IPS DF 4.7 (cell line): ENCODE measurements around the gene CHST11.
"Not testable (repeated sequence)": the region's sequence is repeated elsewhere in the genome, so short reads cannot be mapped to it uniquely, and the experiment has no call there.

Experiments
- DNase-seq: peaks from one replicate; pipeline ENCODE4 v3.0.0-alpha.2; 2013; ENCODE audit warnings: low spot score; ENCODE audit errors: extremely low read depth

The CHST11 gene

DNA sequence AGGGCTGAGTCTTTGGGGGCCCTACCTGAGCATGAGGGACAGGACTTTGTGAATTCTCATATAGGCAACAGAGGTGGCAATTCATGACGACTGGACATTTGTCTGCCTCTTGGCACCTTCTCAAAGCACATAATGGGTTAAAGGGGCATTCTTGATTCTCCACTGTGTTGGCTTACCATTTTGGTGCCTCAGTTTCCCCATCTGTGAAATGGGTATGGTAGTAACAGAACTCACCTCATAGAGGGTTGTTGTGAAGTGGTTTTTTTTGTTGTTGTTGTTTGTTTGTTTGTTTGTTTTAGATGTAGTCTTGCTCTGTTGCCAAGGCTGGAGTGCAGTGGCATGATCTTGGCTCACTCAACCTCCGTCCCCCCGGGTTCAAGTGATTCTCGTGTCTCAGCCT lies 106.0 kb downstream of the CHST11 start:
- DNase-seq, result no peak

DNA sequence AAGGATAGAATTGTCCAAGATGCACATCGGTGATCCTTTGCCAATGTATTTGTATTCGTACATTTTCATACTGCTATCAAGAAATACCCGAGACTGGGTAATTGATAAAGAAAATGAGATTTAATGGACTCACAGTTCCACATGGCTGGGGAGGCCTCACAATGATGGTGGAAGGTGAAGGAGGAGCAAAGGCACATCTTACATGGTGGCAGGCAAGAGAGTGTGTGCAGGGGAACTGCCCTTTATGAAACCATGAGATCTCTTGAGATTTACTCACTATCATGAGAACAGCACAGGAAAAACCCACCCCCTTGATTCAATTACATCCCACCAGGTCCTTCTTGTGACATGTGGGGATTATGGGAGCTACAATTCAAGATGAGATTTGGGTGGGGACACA lies 107.9 kb downstream of the CHST11 start:
- not testable (repeated sequence) for DNase-seq

DNA sequence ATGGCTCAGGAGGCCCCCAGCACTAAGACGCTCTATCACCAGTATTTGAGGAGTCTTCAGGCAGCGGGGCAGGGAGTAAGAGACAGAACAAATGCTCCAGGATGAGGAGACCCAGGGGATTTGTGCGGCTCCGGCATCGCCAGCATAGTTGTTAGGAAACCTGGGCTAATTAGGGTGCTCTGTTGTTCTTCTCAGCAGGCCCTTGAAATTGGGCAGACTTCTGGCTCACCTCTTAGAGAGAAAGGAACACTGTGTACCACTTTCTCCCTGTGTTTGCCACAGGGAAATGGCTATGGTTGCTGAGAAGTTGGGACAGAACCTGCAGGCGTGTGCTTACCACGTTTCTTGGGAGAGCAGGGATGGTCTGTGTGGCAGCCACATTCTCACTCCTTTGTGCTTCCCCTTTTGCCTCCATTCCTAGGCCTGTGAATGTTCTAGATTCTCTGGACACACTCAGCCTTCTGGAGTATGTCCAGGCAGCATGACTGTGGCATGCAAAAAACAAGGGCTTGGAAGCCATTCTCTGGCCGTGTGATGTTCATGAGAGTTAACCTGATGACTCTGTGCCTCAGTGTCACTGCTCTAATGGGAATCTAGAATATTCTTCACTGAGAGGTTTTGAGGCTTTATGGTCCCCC lies 109.0 kb downstream of the CHST11 start:
- DNase-seq, result no peak

DNA sequence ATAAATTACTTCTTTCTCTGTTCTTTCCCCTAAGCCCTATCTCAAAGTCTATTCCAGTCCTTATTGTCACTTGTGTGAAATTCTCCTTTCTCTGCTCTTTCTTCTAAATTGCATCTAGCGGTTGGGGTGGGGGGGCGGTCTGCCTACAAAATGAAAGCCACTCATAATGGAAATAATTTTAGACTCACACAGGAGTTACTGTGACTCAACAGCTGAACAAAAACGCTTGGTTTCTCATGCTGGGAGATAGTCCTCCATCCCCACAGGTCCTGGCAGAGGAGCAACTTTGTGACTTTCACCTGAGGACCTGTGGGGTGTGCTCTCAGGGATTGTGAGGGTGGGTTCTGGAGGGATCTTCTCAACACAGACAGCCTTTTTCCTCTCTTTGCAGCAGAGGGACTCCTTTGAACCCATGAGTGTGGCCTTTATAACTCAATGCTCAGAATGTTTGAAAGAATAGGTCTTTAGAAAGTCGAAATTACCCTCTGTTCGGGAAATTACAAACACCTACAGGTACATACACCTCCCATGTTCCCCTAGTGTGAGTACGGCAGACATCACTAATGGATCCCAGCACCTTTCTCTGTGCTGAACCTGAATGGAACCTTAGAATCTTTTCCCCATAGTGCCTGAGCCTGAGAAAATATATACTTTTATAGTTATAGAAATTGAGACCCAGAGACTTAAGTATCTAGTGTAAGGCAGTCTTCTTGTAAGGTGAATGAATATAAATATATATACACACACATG lies 109.7 kb downstream of the CHST11 start:
- no peak for DNase-seq

DNA sequence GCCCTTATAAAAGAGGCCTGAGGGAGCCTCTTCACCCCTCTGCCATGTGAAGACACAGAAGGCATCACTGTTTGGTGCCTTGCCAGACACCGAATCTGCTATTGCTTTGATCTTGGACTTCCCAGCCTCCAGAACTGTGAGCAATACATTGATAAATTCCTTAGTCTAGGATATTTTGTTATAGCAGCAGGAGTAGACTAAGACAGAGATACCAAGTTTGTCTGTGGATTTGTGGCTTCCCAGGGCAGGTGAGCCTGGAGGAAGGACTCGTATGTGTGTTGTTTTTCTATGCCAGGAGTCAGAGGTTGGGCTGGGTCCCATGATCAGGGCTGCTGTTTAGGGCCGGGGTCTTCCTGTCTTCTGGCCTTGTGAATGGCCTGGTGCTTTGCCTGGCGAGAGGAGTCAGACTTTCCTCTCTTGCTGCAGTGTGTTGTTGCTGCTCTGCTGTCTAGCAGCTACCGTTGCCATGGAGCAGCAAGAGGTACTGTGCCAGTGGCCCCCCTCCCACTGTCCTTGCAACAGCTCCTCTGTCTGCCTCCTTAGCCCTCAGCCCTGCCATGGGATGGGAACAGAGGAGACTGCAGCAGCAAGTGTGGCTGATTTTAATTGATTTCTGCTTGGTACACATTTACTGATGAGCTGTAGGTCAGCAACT lies 111.2 kb downstream of the CHST11 start:
- DNase-seq, result no peak

DNA sequence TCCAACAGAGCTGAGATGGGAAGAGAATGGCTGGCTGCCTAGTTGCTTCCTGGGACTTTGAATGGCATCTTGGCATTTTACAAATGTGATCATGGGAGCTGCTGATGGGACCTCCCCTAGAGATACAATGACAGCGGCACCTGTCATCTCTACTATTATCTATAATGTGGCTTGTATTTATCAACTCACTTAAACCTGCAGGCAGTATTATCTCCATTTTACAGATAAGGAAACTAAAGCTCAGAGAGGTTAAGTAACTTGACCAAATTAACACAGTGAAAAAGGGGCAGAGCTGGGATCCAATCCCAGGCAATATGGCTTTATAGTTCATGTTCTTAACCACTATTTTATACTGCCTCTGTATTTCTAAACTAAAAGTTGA lies 111.7 kb downstream of the CHST11 start:
- no peak for DNase-seq

DNA sequence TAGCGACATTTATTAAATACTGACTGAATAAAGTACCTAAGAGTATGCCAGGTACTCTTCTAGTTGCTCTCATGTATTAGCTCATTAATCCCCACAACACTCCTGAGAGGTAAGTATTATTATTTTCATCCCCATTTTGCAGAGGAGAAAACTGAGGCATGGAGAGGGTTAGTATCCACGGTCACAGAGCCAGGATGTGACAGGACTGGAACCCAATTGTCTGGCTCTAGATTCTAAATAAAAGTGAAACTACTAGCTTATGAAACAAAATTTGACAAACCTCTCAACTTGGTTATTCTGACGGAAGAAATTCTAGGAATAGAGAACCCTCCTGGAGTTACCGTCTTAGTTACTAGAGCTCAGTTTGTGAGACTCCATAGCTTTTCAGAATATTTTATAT lies 112.2 kb downstream of the CHST11 start:
- DNase-seq, result no peak

DNA sequence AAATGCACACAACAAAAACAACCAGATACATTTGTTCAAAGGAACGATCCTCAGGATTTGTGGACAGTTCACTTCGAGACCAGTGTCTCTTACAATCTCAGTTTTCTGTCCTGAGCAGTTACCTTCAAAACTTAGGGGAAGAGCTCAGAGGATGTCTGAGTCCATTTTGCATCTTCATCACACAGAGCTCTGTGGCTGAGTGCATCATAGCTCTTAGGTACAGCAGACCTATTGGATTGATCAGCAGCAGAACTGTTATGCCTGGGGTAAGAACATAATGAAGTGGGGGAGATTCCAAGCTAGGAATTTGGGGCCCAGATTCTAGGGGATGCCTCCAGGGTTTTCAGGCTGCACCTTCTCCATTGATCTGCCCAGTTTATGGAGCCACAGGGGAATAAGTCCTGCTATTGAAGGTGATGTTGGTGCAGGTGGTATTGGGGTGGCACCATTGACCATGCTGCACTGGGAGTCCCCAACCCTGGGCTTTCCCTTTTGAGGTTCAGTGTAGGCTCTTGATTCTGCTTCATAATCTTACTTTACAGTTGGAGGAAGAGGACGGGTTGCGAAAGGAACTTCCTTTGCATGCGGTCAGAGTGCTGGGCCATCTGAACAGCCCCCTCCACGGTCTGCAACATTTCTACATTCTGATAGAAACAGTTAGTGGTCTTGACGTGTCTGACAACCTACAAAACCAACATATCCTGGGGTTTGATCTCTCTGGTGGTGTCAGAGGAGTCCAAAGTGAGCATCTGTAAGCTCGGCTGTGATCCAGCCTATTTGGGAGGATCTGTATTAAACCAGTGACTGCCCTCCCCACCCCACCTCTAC lies 112.8 kb downstream of the CHST11 start:
- no peak for DNase-seq

DNA sequence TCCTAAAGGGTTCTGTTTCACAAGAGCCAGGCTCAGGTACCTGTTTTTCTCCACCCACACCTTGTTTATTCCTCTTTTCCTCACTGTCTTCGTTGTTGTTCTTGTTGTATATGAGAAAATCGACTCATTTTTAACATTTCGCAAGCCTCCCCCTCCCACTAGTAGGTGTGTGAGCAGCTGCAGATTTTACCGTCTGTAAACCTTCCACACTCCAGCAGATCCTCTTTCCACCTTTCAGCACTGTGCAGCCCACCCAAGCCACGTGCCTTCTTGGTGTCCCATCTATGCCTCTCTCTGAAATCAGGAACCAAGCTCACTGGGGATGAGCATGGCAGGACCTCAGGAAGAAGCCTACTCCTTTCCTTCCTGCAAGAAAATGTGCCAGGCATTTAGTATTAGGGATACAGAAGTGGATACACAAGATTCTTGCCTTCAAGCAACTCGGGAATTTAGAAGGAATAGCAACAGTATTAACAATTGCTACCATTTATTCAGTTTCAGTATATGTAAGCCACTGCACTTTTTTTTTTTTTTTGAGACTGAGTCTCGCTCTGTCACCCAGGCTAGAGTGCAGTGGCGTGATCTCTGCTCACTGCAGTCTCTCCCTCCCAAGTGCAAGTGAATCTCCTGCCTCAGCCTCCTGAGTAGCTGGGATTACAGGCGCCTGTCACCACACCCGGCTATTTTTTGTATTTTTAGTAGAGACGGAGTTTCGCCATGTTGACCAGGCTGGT lies 113.6 kb downstream of the CHST11 start:
- DNase-seq, result no peak

DNA sequence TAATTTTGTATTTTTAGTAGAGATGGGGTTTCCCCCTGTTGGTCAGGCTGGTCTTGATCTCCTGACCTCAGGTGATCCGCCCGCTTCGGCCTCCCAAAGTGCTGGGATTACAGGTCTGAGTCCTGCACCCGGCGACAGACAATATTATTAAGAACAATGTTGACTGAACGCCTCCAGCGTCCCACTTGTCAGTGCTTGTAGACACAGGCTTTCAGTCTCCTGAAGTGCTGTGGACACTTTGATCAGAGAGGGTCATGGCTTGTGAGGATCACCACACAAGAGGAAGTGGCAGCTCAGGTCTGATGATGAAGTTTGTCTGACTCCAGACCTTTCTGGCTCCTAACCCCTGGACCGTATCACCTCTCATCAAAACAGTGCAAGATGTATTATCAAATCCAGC lies 114.6 kb downstream of the CHST11 start:
- DNase-seq, result no peak

DNA sequence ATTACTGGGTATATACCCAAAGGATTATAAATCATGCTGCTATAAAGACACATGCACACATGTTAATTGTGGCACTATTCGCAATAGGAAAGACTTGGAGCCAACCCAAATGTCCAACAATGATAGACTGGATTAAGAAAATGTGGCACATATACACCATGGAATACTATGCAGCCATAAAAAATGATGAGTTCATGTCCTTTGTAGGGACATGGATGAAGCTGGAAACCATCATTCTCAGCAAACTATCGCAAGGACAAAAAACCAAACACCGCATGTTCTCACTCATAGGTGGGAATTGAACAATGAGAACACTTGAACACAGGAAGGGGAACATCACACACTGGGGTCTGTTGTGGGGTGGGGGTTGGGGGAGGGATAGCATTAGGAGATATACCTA lies 117.6 kb downstream of the CHST11 start:
- not testable (repeated sequence) for DNase-seq

DNA sequence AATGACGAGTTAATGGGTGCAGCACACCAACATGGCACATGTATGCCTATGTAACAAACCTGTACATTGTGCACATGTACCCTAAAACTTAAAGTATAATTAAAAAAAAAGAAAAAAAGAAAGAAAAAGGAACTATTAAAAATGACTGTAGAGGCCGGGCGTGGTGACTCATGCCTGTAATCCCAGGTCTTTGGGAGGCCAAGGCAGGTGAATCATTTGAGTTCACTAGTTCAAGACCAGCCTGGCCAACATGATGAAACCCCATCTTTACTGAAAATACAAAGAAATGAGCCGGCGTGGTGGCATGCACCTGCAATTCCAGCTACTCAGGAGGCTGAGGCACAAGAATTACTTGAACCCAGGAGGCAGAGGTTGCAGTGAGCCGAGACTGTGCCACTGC lies 118.0 kb downstream of the CHST11 start:
- DNase-seq, result not testable (repeated sequence)

DNA sequence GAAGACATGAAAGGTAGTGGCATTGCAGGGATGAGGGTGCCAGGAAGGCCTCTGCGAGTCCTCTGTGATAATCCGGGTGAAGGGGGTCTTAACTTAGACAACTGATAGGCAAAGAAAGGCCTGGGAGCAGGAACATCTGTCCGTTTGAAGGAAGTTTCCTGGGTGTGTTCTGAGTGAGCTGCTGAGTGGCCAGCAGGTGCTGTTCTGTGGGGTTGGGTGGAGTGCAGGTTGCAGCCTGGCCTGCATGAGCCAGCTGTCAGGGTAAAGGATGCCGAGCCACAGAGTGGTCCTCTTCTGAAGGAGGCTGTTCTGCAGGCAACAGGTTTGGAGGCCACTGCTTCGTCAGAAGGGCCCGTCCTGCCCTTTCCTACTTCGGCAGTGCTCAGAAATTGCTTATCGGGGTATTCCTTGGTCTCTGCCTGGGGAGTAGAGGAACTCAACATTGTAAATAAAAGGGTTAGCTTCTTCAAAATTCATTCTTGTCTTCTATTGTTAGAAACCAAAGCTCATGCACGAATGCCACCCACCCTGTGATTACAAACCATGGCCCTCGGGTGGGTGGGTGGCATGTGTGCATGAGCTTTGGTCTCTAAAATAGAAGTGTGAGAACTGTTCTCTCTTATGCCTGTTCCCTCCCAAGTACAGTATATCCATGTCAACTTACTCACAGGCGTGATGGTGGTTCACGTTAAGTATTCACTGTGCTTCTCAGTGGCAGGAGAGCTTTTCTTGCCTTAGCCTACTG lies 118.9 kb downstream of the CHST11 start:
- DNase-seq, result no peak

DNA sequence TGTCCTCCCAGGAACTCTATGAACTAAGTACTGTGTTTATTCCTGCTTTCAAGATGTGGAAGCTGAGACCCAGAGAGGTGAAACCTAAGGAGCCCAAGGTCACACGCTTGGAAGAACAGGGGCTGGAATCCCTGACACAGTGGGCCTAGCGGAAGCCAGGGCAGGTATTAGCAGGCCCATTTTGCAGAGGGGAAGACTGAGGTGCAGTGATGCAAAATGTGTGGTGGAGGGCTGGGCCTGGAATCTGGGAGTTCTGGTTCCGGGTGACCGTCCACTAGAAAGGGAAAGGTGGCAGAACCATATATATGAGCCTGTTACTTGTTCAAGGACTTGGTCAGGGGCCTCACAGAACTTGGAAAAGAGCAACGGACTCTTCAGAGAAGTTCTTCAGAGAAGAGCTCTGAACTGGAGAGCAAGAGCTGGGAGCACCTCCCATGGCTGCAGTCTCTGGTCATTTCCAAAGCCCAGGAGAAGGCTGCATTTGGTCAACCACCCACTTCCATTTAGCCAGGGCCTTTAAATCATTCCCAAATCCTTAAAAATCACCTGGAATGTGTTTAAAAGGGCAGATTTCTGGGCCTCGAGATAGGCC lies 119.5 kb downstream of the CHST11 start:
- DNase-seq, result no peak

DNA sequence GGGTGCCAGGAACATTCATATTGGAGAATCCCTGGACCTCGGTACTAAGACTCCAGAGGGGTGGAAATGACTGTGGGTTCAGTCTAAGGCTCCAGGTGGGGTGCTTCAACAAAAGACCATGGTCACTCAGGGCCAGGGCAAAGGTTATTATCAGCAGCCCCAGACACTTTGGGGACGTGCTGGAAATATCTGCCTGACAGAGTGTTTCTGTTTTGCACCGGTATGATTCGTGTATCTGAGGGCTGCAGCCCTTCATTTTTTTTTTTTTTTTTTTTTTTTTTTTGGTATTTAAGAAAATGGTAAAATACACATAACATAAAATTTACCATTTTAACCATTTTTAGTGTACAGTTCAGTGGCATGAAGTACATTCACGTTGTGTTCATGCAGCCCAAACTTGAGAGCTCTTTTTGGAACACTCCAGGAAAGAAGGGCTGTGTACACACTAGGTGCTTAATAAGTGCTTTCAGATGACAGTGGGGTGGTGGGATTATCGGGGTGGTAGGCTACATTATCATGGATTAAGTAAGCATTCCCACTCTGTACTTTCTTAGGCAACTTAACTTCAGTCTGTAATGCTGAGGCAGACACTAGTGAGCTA lies 120.3 kb downstream of the CHST11 start:
- DNase-seq, result no peak

DNA sequence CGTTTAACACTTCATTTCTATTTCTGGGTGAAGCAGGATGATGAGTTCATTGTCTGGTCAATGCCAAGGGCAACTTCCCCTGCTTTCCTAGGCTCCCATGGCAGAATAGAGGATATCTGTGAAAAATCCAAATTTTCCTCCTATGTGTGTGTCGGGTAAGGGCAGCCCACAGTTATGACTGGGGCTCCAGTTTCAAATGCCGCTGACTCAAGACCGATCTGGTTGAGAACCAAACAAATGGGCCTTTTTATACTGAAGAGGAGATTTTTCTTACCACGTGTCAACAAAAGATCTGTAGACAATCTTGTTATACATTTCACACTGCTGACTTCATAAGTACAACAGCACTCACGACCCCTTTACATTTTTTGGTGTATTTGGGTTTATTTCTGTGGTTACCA lies 120.8 kb downstream of the CHST11 start:
- no peak for DNase-seq

DNA sequence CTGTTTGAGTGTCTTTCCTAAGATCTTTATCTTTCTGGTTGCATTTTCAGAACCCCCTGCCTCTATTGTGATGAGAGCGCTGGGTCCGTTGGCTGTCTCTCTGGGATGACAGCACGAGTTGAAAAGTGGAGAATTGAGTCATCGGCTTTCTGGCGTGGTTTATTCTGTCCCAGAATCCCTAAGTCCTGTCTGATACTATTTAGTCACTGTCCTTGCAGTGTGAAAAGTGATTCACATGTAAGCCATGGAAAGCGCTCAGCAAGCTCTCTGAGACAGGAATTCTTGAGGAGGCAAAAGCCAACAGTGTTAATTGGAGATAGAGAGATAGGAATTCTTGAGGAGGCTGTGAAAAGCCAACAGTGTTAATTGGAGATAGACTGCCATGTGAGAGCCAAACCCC lies 121.7 kb downstream of the CHST11 start:
- DNase-seq, result no peak

DNA sequence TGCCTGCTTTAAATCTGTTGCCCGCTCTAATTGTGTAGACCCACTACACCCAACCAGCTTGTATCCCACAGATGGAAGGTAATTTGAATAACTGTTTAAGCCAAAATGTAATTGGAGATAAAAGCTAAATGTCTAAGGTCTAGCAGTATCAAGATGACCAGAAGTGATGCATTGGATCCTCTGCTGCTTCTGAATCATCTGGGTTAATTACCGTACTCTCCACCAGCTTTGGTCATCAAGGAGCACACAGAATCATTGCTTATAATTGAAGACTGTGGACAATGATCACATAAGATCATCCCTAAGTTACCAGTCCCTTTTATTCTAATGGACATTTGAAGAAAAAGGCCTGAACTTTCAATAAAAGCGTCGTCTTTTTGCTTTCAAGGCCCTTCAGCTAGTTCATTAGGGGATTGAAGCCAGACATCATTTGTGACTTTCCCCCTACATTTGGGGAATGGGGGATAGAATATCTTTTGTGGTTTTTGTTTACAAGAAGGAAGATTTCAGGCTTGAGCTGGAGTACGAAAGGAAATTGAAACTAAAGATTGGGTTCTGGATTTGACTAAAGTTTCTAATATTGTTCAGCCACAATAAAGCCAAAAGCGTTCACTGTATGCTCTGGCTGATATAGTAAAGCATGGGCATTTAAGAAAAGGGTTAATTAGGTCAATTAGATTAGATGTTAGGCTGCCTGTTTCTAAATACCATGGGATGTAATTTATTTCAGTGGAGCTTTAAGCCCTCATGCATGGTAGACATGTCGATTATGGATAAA lies 123.2 kb downstream of the CHST11 start:
- no peak for DNase-seq

DNA sequence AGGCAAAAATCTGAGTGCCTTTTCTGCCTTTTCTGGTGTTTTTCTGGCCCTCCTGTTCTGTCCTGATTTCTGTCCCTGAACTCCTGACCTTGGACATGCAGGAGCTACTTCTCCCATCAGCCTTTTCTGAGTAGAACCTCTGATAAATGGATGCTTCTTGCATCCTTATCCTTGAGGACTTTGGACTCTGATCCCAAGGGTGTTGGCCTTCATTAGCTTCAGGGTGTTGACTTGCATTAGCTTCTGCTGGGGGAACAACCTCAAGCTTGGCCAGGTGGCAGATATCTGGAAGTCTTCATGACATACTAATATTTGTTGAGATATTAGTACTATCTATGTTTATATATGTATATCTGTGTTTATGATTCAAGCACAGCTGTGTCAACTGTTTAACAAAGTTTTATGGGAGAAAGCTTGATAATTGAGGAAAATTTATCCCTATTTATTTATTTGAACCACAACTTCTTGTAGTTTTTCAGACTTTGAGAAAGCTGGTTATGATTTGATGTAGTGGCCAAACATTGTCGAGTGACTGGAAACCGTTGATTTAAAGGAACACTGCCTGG lies 124.3 kb downstream of the CHST11 start:
- DNase-seq, result no peak
